ENCODE results near the gene SURF4.

DNA sequence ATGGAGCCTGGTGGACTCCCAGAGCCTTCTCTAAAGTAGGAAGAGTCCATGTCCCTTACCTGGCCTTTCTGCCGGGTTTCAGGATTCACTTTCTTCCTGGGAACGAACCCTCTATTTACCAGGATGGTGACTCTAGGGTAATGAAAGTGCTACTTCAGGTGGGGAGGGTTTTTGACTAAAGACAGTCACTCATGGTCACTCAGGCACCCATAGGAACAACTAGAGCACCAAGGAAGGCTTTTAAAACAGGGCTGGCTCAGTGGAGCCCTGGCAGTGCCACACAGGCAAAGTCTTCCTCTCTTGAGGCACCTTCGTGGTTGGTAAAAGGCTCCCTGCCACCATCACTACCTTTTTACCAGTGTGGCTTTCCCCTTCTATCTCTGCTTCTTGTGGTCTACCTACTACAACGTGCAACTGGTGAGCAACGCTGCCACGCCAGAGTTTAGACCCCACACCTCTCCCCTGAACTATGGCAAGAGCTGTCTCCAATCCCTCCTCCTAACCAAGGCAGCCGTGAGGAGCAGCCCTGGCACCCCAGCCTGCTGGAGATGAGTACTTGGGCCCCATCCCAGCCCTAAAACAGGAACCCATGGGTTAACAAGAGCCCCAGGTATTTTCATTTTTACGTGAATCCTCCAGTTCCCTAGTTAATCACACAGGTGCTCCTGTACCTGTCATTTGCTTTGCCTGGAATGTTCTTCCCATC lies 23.1 kb downstream of the SURF4 start:
- TF ChIP-seq, protein P1, sequence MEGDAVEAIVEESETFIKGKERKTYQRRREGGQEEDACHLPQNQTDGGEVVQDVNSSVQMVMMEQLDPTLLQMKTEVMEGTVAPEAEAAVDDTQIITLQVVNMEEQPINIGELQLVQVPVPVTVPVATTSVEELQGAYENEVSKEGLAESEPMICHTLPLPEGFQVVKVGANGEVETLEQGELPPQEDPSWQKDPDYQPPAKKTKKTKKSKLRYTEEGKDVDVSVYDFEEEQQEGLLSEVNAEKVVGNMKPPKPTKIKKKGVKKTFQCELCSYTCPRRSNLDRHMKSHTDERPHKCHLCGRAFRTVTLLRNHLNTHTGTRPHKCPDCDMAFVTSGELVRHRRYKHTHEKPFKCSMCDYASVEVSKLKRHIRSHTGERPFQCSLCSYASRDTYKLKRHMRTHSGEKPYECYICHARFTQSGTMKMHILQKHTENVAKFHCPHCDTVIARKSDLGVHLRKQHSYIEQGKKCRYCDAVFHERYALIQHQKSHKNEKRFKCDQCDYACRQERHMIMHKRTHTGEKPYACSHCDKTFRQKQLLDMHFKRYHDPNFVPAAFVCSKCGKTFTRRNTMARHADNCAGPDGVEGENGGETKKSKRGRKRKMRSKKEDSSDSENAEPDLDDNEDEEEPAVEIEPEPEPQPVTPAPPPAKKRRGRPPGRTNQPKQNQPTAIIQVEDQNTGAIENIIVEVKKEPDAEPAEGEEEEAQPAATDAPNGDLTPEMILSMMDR (IDR thresholded peaks at IDR 0.05 in 8 of 11, conservative IDR thresholded peaks at IDR 0.05 in 3 of 11): no peak
- no peak for TF ChIP-seq POLR2A (IDR thresholded peaks at IDR 0.05)
